GM23338 (cell line): ENCODE measurements around the gene CD300A. TPM values are rescaled to one million over a fixed set of nuclear protein-coding genes. Genes with fewer than 3 reads are reported as not detected.
A peak's percentile ranks its signal among the peaks of the same experiment; 100 is the strongest.

ENCODE experiments used
- ATAC-seq: fragments of 200-7000 bp; cut with Tn5 transposase; 3 replicates; pipeline ENCODE4 v1.9.1; 2020
- DNase-seq: peaks from one replicate; pipeline ENCODE4 v3.0.0-alpha.2; 2015; ENCODE audit warnings: low spot score
- H2AFZ ChIP-seq: fragments of 200-600 bp; sonication (generic); 2 replicates; pipeline ENCODE4 v1.8.0; 2016; ENCODE audit warnings: antibody characterized with exemption, mild to moderate bottlenecking, moderate library complexity
- H3F3A ChIP-seq: fragments of 200-600 bp; sonication (generic); replicated peaks from 2 replicates; pipeline ENCODE4 v1.8.0; 2017; ENCODE audit warnings: antibody characterized with exemption, mixed run types, low read depth
- H3K27ac ChIP-seq: fragments of 200-600 bp; sonication (generic); 2 replicates; pipeline ENCODE4 v1.6.1; 2016; ENCODE audit warnings: low read depth
- H3K27me3 ChIP-seq: fragments of 200-600 bp; sonication (generic); 2 replicates; pipeline ENCODE4 v1.8.0; 2016; ENCODE audit warnings: mild to moderate bottlenecking, mixed run types, moderate library complexity; ENCODE audit not compliant: insufficient read depth
- H3K36me3 ChIP-seq: fragments of 200-600 bp; sonication (generic); 2 replicates; pipeline ENCODE4 v1.8.0; 2016; ENCODE audit warnings: mild to moderate bottlenecking; ENCODE audit not compliant: insufficient read depth
- H3K4me1 ChIP-seq: fragments of 200-600 bp; sonication (generic); 2 replicates; pipeline ENCODE4 v1.8.0; 2016; ENCODE audit warnings: mild to moderate bottlenecking, moderate library complexity; ENCODE audit not compliant: insufficient read depth
- H3K4me2 ChIP-seq: fragments of 200-600 bp; sonication (generic); 2 replicates; pipeline ENCODE4 v1.7.1; 2017; ENCODE audit warnings: mixed run types
- H3K4me3 ChIP-seq: fragments of 200-600 bp; sonication (generic); 2 replicates; pipeline ENCODE4 v1.6.1; 2016; ENCODE audit warnings: mixed run types
- H3K79me2 ChIP-seq: fragments of 200-600 bp; sonication (generic); replicated peaks from 2 replicates; pipeline ENCODE4 v1.8.0; 2017; ENCODE audit warnings: mild to moderate bottlenecking; ENCODE audit not compliant: insufficient read depth
- H3K9me2 ChIP-seq: fragments of 200-600 bp; sonication (generic); 2 replicates; pipeline ENCODE4 v1.8.0; 2017; ENCODE audit not compliant: insufficient read depth
- H4K20me1 ChIP-seq: fragments of 200-600 bp; sonication (generic); replicated peaks from 2 replicates; pipeline ENCODE4 v1.8.0; 2017; ENCODE audit warnings: mild to moderate bottlenecking; ENCODE audit not compliant: insufficient read depth
- H3K27ac Mint-ChIP-seq: 2 replicates; pipeline ENCODE4 v1.8.0; 2020; ENCODE audit warnings: inconsistent platforms, mild to moderate bottlenecking, moderate library complexity, mixed read lengths
- H3K27me3 Mint-ChIP-seq: 3 replicates; pipeline ENCODE4 v1.8.0; 2022; ENCODE audit warnings: low read depth, mild to moderate bottlenecking, moderate library complexity, mixed read lengths, inconsistent platforms; ENCODE audit not compliant: insufficient read depth, poor library complexity
- H3K36me3 Mint-ChIP-seq: 3 replicates; pipeline ENCODE4 v1.8.0; 2021; ENCODE audit warnings: low read depth, mild to moderate bottlenecking, inconsistent platforms, moderate library complexity, mixed read lengths
- H3K4me1 Mint-ChIP-seq: 3 replicates; pipeline ENCODE4 v1.8.0; 2020; ENCODE audit warnings: mild to moderate bottlenecking, inconsistent platforms, mixed read lengths
- H3K4me3 Mint-ChIP-seq: 3 replicates; pipeline ENCODE4 v1.8.0; 2021; ENCODE audit warnings: moderate library complexity, mild to moderate bottlenecking, inconsistent platforms, mixed read lengths
- H3K9me3 Mint-ChIP-seq: 3 replicates; pipeline ENCODE4 v1.8.0; 2020; ENCODE audit warnings: moderate library complexity, mild to moderate bottlenecking, inconsistent platforms, mixed read lengths
- EZH2 ChIP-seq: fragments of 200-600 bp; sonication (generic); IDR thresholded peaks from one replicate; pipeline ENCODE4 v1.8.0; 2017; ENCODE audit warnings: antibody characterized with exemption, mild to moderate bottlenecking, low read depth; ENCODE audit not compliant: unreplicated experiment
- NANOG ChIP-seq: IDR thresholded peaks from 2 replicates; pipeline ENCODE4 v1.6.1; 2016; ENCODE audit warnings: antibody characterized with exemption, borderline replicate concordance
- POLR2AphosphoS5 ChIP-seq: IDR thresholded peaks from 2 replicates; pipeline ENCODE4 v1.6.1; 2016; ENCODE audit warnings: antibody characterized with exemption, low read depth
- REST ChIP-seq: IDR thresholded peaks from one replicate; pipeline ENCODE4 v1.6.1; 2018; ENCODE audit warnings: antibody characterized with exemption; ENCODE audit not compliant: unreplicated experiment
- STAT1 ChIP-seq: IDR thresholded peaks from one replicate; pipeline ENCODE4 v1.6.1; 2016; ENCODE audit warnings: antibody characterized with exemption; ENCODE audit not compliant: unreplicated experiment
- ZNF114 ChIP-seq: fragments of 250-450 bp; sonication (Bioruptor Pico); IDR thresholded peaks from 2 replicates; pipeline ENCODE4 v1.5.0; 2020; ENCODE audit warnings: mild to moderate bottlenecking, moderate library complexity
- ZNF331 ChIP-seq: fragments of 250-450 bp; sonication (Bioruptor Pico); IDR thresholded peaks from 2 replicates; pipeline ENCODE4 v1.5.0; 2020; ENCODE audit warnings: low read depth, mild to moderate bottlenecking, moderate library complexity
- polyA plus RNA-seq: library from polyadenylated mRNA; unstranded; fragments of >200 nt; fragmentation: Nextera tagmentation; extraction: Ambion mirVana; gene quantifications from 2 replicates; pipeline ENCODE4 v1.2.1, GENCODE V29; 2016
- total RNA-seq: library from RNA; depleted of rRNA; stranded (reverse); fragments of >200 nt; shearing (Covaris generic); gene quantifications from 2 replicates; pipeline ENCODE4 v1.2.3, GENCODE V29; 2014

CD300A gene
- total and polyA plus RNA-seq, 2 experiments from 2014 or later = 0.37 to 0.45 TPM

GRCh38 chr17:74453665-74454196 is 12.7 kb upstream of the CD300A start:
- Histone ChIP-seq H3K9me2 (no peaks in the 10 kb centered on the region), H3K79me2 (no peaks in the 10 kb centered on the region), H3K27me3 (peaks cover 28% of the 10 kb centered on the region), H3K4me1 (peaks cover 18% of the 10 kb centered on the region), H3K27ac (no peak overlapping the region), H3K4me3 (peak overlapping the region; percentile 66), H3K4me2 (peak overlapping the region; percentile 94), H3K36me3 (no peaks in the 10 kb centered on the region), H2AFZ (peak overlapping the region; percentile 87; the same call in 1 of the 2 replicates), H3F3A (no peaks in the 10 kb centered on the region; the same call in 1 of the 2 replicates), H4K20me1 (no peaks in the 10 kb centered on the region)
- H3K4me1 Mint-ChIP-seq = peaks cover 45% of the 10 kb centered on the region
- H3K36me3 Mint-ChIP-seq = no peaks in the 10 kb centered on the region
- H3K27ac Mint-ChIP-seq = no peak overlapping the region
- H3K9me3 Mint-ChIP-seq = no peaks in the 10 kb centered on the region
- peaks cover 31% of the 10 kb centered on the region for H3K27me3 Mint-ChIP-seq
- ATAC-seq (peak; percentile 45), DNase-seq (no peak)
- peak overlapping the region; percentile 67 for H3K4me3 Mint-ChIP-seq
- TF ChIP-seq EZH2 = no peak
- TF ChIP-seq REST = no peak
- no peak for TF ChIP-seq NANOG
- no peak for TF ChIP-seq STAT1
- no peak for TF ChIP-seq ZNF331 (CRISPR knock-in tag)

GRCh38 chr17:74454197-74455024 is 12.0 kb upstream of the CD300A start:
- H3F3A ChIP-seq = no peaks in the 10 kb centered on the region; the same call in 1 of the 2 replicates
- peak overlapping the region; percentile 78 for H2AFZ ChIP-seq
- H3K79me2 ChIP-seq = no peaks in the 10 kb centered on the region
- H3K36me3 Mint-ChIP-seq = no peaks in the 10 kb centered on the region
- H3K27me3 ChIP-seq = peaks cover 28% of the 10 kb centered on the region
- H3K4me1 ChIP-seq = peaks cover 18% of the 10 kb centered on the region
- TF ChIP-seq STAT1 (no peak), ZNF114 (CRISPR knock-in tag) (no peak), POLR2AphosphoS5 (peak; percentile 63)
- no peaks in the 10 kb centered on the region for H3K9me2 ChIP-seq
- peak overlapping the region; percentile 95 for H3K4me2 ChIP-seq
- DNase-seq (peak; percentile 92), ATAC-seq (peak; percentile 81)
- peaks cover 45% of the 10 kb centered on the region for H3K4me1 Mint-ChIP-seq
- H3K27me3 Mint-ChIP-seq = peaks cover 31% of the 10 kb centered on the region
- H3K9me3 Mint-ChIP-seq = no peaks in the 10 kb centered on the region
- no peaks in the 10 kb centered on the region for H4K20me1 ChIP-seq
- no peak overlapping the region for H3K27ac Mint-ChIP-seq
- peak overlapping the region; percentile 66; the same call in 2 of the 3 replicates for H3K4me3 Mint-ChIP-seq
- H3K4me3 ChIP-seq = peak overlapping the region; percentile 66
- no peak overlapping the region for H3K27ac ChIP-seq
- no peaks in the 10 kb centered on the region for H3K36me3 ChIP-seq
